T-helper 1 cell treated with Interleukin-12 subunit alpha and Interleukin-12 subunit beta and Interleukin-4 antibody, amounts not matched to agents 30 μg/mL and 1 μg/mL, for 36 hours (primary cell): ENCODE data around the gene STK32B.

Source experiments
- H3K27ac Mint-ChIP-seq: one replicate; pipeline ENCODE4 v1.8.0; 2021; ENCODE audit warnings: mild to moderate bottlenecking, mixed read lengths
- H3K27me3 Mint-ChIP-seq: one replicate; pipeline ENCODE4 v1.8.0; 2021; ENCODE audit warnings: low read depth, mixed read lengths
- H3K36me3 Mint-ChIP-seq: one replicate; pipeline ENCODE4 v1.8.0; 2021; ENCODE audit warnings: low read depth, mixed read lengths
- H3K4me1 Mint-ChIP-seq: one replicate; pipeline ENCODE4 v1.8.0; 2021; ENCODE audit warnings: low read depth, mixed read lengths
- H3K4me3 Mint-ChIP-seq: one replicate; pipeline ENCODE4 v1.8.0; 2021; ENCODE audit warnings: mild to moderate bottlenecking, moderate library complexity, mixed read lengths
- H3K9me3 Mint-ChIP-seq: one replicate; pipeline ENCODE4 v1.8.0; 2021; ENCODE audit warnings: mixed read lengths

The STK32B gene

GRCh38 chr4:5019796-5020195, 31.5 kb upstream of the STK32B start:
- Mint-ChIP-seq H3K27me3 (peaks cover 3% of the 10 kb centered on the region), H3K4me3 (no peak overlapping the region), H3K27ac (no peak overlapping the region), H3K36me3 (no peaks in the 10 kb centered on the region), H3K4me1 (no peaks in the 10 kb centered on the region), H3K9me3 (no peaks in the 10 kb centered on the region)

GRCh38 chr4:5020341-5020740, 30.9 kb upstream of the STK32B start:
- Mint-ChIP-seq H3K27ac (no peak overlapping the region), H3K36me3 (no peaks in the 10 kb centered on the region), H3K4me1 (no peaks in the 10 kb centered on the region), H3K27me3 (peaks cover 3% of the 10 kb centered on the region), H3K4me3 (no peak overlapping the region), H3K9me3 (no peaks in the 10 kb centered on the region)

GRCh38 chr4:5021546-5021945, 29.7 kb upstream of the STK32B start:
- Mint-ChIP-seq H3K27me3 (peaks cover 3% of the 10 kb centered on the region), H3K4me3 (no peak overlapping the region), H3K36me3 (no peaks in the 10 kb centered on the region), H3K27ac (no peak overlapping the region), H3K4me1 (no peaks in the 10 kb centered on the region), H3K9me3 (no peaks in the 10 kb centered on the region)

- H3K27me3 Mint-ChIP-seq, result no peaks in the 10 kb centered on the region
- no peak overlapping the region for H3K4me3 Mint-ChIP-seq
- H3K9me3 Mint-ChIP-seq, result no peaks in the 10 kb centered on the region
- H3K27ac Mint-ChIP-seq, result no peak overlapping the region
- H3K36me3 Mint-ChIP-seq, result no peaks in the 10 kb centered on the region
- no peaks in the 10 kb centered on the region for H3K4me1 Mint-ChIP-seq
Measured at GRCh38 chr4:5024673-5025072, 26.6 kb upstream of the STK32B start.

DNA sequence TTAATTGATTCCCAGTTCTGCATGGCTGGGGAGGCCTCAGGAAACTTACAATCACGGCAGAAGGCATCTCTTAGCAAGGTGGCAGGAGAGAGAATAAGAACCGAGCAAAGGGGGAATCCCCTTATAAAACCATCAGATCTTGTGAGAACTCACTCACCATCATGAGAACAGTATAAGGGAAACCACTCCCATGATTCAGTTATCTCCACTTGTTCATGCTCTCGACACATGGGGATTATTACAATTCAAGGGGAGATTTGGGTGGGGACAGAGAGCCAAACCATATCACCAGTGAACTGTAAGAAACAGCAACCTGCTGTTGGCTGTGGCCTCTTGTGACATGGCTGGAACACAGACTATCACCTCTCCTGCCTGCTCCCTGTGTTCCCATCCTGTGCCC, 24.9 kb upstream of the STK32B start:
- Mint-ChIP-seq H3K4me3 (no peak overlapping the region), H3K9me3 (no peaks in the 10 kb centered on the region), H3K4me1 (no peaks in the 10 kb centered on the region), H3K27me3 (no peaks in the 10 kb centered on the region), H3K27ac (no peak overlapping the region), H3K36me3 (no peaks in the 10 kb centered on the region)

DNA sequence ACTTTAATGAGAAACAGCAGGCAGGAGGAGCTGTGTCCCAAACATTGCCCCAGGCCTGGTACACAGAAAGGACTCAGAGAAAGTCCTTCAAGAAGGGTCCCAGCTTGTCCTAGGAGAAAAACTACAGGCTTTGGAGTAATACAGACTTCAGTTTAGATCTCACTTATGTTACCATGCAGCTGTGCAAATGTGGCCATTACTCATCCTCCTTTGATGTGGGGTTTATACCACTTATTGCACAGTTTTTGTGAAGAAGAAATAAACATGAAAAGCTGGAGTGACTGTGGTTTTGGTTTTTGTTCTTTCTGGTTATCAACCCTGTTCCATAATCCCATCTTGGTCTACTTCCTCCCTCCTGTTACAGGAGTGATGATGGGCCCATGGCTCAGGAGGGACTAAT, 23.9 kb upstream of the STK32B start:
- Mint-ChIP-seq H3K27me3 (no peaks in the 10 kb centered on the region), H3K4me1 (no peaks in the 10 kb centered on the region), H3K27ac (no peak overlapping the region)

GRCh38 chr4:5028480-5028879, 22.8 kb upstream of the STK32B start:
- no peak overlapping the region for H3K4me3 Mint-ChIP-seq
- H3K4me1 Mint-ChIP-seq, result peaks cover 3% of the 10 kb centered on the region
- H3K27ac Mint-ChIP-seq, result no peak overlapping the region
- H3K9me3 Mint-ChIP-seq, result no peaks in the 10 kb centered on the region
- H3K27me3 Mint-ChIP-seq, result no peaks in the 10 kb centered on the region
- no peaks in the 10 kb centered on the region for H3K36me3 Mint-ChIP-seq

More for the DNA sequence above, 23.9 kb upstream of the STK32B start:
- no peaks in the 10 kb centered on the region for H3K9me3 Mint-ChIP-seq
- H3K36me3 Mint-ChIP-seq, result no peaks in the 10 kb centered on the region
- H3K4me3 Mint-ChIP-seq, result no peak overlapping the region

DNA sequence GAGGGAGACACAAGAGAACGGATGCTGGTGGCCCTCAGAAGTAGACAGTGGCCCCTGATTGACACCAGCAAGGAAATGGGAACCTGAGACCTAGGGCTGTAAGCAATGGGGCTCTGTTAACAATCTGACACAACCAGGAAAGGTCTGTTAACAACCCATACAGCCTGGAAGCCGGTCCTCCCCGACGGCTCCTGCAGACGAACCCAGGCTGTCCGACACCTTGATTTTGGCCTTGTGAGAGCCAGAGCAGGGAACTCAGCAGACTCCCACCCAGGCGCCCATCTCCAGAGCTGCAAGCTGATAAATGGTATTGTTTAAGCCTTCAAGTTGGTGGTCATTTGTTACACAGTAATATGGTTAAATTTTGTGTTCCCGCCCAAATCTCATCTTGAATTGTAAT, 21.8 kb upstream of the STK32B start:
- no peak overlapping the region for H3K4me3 Mint-ChIP-seq
- no peak overlapping the region for H3K27ac Mint-ChIP-seq
- H3K4me1 Mint-ChIP-seq, result peaks cover 5% of the 10 kb centered on the region
- no peaks in the 10 kb centered on the region for H3K36me3 Mint-ChIP-seq
- H3K9me3 Mint-ChIP-seq, result no peaks in the 10 kb centered on the region
- no peaks in the 10 kb centered on the region for H3K27me3 Mint-ChIP-seq

GRCh38 chr4:5030221-5030620, 21.1 kb upstream of the STK32B start:
- Mint-ChIP-seq H3K27me3 (no peaks in the 10 kb centered on the region), H3K36me3 (no peaks in the 10 kb centered on the region), H3K4me3 (no peak overlapping the region), H3K27ac (no peak overlapping the region), H3K9me3 (no peaks in the 10 kb centered on the region), H3K4me1 (peaks cover 5% of the 10 kb centered on the region)

DNA sequence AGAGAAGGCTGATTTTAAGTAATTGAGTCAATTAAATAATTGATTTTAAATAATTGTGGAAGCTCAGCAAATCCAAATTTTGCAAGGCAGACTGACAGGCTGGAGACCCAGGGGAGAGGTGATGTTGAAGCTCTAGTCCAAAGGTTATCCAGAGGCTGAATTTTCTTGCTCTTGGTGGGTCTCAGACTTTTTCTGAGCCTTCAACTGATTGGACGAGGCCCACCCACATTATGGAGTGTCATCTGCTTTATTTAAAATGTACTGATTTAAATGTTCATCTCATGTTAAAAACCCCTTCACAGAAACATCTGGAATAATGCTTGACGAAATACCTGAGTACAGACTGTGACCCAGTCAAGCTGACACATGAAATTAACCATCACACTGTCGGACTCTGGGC, 20.4 kb upstream of the STK32B start:
- no peaks in the 10 kb centered on the region for H3K27me3 Mint-ChIP-seq
- H3K9me3 Mint-ChIP-seq, result no peaks in the 10 kb centered on the region
- no peaks in the 10 kb centered on the region for H3K36me3 Mint-ChIP-seq
- H3K4me1 Mint-ChIP-seq, result peaks cover 5% of the 10 kb centered on the region
- H3K27ac Mint-ChIP-seq, result no peak overlapping the region
- H3K4me3 Mint-ChIP-seq, result no peak overlapping the region

DNA sequence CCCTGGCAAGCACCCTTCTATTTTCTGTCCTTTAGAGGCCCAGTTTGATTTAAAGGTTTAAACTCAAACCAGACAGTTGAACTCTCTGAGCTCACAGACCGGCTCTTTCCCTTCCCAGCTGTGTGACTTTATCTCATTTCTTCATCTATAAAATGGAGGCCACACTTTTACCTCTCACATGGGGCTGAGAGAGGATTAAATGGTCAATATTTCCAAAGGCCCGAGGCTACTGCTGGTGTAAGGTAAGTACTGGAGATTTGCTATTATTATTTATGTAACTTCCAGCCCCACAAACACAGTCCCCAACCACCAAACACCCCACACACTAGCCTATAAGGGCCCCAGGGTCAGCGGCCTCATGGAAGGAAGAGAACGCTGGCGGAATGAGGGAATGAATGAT, 18.5 kb upstream of the STK32B start:
- Mint-ChIP-seq H3K9me3 (no peaks in the 10 kb centered on the region), H3K36me3 (no peaks in the 10 kb centered on the region), H3K4me3 (no peak overlapping the region), H3K4me1 (peaks cover 5% of the 10 kb centered on the region), H3K27me3 (no peaks in the 10 kb centered on the region), H3K27ac (no peak overlapping the region)

DNA sequence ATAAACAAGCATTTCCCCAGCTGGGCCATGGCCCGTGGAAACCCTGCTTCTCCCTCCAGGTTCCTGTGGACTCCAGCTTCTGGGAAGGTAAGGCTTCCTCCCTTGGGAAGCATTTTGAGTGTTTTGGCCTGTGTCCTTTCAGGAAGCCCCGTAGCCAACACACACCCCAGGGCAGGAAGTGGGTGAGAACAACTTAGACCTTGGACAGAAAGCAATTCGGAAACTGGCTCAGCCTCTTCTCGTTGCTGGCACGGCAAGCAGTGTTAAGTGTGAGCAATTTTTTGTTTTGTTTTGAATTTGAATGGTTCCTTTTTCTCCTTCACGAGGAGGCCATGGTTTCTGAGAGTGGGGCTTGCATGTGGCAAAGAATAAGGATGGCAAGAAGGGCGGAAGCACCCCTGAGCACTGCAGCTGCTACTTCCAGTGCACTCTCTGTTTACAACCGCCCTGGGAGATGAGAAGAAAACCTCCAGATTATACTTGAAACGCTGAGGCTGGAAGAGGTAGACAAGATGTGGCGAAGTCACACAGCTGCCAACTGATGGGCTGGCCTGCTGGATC, 17.9 kb upstream of the STK32B start:
- Mint-ChIP-seq H3K27ac (no peak overlapping the region), H3K9me3 (no peaks in the 10 kb centered on the region), H3K27me3 (no peaks in the 10 kb centered on the region), H3K36me3 (no peaks in the 10 kb centered on the region), H3K4me3 (no peak overlapping the region), H3K4me1 (peaks cover 5% of the 10 kb centered on the region)

GRCh38 chr4:5034206-5034605, 17.1 kb upstream of the STK32B start:
- H3K27ac Mint-ChIP-seq, result no peak overlapping the region
- no peaks in the 10 kb centered on the region for H3K9me3 Mint-ChIP-seq
- H3K4me3 Mint-ChIP-seq, result no peak overlapping the region
- peaks cover 5% of the 10 kb centered on the region for H3K4me1 Mint-ChIP-seq
- no peaks in the 10 kb centered on the region for H3K27me3 Mint-ChIP-seq
- no peaks in the 10 kb centered on the region for H3K36me3 Mint-ChIP-seq

GRCh38 chr4:5036239-5036638, 15.0 kb upstream of the STK32B start:
- Mint-ChIP-seq H3K27ac (no peak overlapping the region), H3K36me3 (no peaks in the 10 kb centered on the region), H3K4me3 (no peak overlapping the region), H3K9me3 (no peaks in the 10 kb centered on the region), H3K27me3 (no peaks in the 10 kb centered on the region), H3K4me1 (peaks cover 5% of the 10 kb centered on the region)

DNA sequence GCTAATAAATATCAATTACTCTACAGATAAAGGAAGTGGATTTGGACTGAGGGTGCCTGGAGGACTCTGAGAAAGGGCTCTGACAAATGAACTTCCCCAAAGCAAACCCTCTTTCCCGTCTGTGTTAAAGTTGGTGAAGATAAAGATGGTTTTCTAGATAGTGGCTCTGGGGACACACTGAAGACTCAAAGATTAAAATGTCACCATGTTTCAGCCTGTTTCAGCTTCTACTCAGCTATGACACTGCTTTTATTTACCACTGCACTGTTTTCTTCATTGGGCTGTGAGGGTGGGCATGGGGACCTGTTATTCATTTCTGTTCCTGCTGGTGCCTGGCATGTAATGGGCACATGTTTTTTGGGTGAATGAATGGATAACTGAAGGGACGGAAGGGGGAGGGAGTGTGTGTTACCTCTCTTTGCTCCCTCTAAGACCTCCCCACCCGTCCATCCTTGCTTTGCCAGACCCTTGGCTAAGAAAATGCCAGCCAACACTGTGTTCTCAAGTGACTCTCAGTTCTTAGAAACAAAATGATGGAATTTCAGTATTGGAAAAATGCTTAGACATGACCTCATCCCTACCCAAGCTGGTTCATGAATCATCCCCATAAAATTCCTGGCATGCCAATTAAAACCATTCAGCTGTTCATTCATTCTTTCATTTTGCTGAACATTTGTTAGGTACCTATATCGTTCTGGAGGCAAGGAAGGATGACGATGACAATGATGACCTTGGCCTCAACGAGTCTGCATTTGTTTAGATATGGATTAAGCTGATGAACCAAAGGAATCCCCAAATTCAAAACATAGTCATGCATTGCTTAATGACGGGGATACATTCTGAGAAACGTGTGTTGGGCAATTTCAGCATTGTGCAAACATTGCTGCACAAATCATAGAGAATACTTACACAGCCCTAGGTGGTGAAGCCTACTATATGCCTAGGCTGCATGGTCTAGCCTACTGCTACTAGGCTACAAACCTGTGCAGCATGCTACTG, 13.4 kb upstream of the STK32B start:
- no peaks in the 10 kb centered on the region for H3K9me3 Mint-ChIP-seq
- no peak overlapping the region for H3K27ac Mint-ChIP-seq
- no peak overlapping the region for H3K4me3 Mint-ChIP-seq
- H3K27me3 Mint-ChIP-seq, result no peaks in the 10 kb centered on the region
- H3K36me3 Mint-ChIP-seq, result no peaks in the 10 kb centered on the region
- H3K4me1 Mint-ChIP-seq, result peaks cover 5% of the 10 kb centered on the region
